WTC11 (cell line): ENCODE results near the gene RARB.

Experiments
- ATF1 ChIP-seq: sonication (generic); formaldehyde crosslinking; IDR thresholded peaks from 2 replicates; pipeline ENCODE4 v1.8.1; 2023; ENCODE audit warnings: mild to moderate bottlenecking, moderate library complexity, missing genetic modification reagents
- ESRRA ChIP-seq: sonication (generic); formaldehyde crosslinking; IDR thresholded peaks from 2 replicates; pipeline ENCODE4 v1.8.1; 2022; ENCODE audit warnings: mild to moderate bottlenecking, missing genetic modification reagents, borderline replicate concordance
- JAZF1 ChIP-seq: fragments of 250-450 bp; sonication (Bioruptor Pico); IDR thresholded peaks from 2 replicates; pipeline ENCODE4 v1.9.0; 2021; ENCODE audit warnings: moderate library complexity, mild to moderate bottlenecking, inconsistent platforms
- KAT7 ChIP-seq: sonication (generic); formaldehyde crosslinking; IDR thresholded peaks from 2 replicates; pipeline ENCODE4 v1.8.1; 2023; ENCODE audit warnings: missing genetic modification reagents, mild to moderate bottlenecking, borderline replicate concordance
- NFYB ChIP-seq: sonication (generic); formaldehyde crosslinking; conservative IDR thresholded peaks from 2 replicates; pipeline ENCODE4 v1.8.0; 2022; ENCODE audit warnings: low read depth, missing genetic modification reagents
- TEAD4 ChIP-seq: sonication (generic); formaldehyde crosslinking; IDR thresholded peaks from 2 replicates; pipeline ENCODE4 v1.8.0; 2022; ENCODE audit warnings: mild to moderate bottlenecking, missing genetic modification reagents
- ZNF263 ChIP-seq: sonication (generic); formaldehyde crosslinking; IDR thresholded peaks from 2 replicates; pipeline ENCODE4 v1.8.1; 2022; ENCODE audit warnings: low read depth, mild to moderate bottlenecking, moderate library complexity, missing genetic modification reagents
- TF ChIP-seq, protein P1 (sequence below): fragments of 200-600 bp; IDR thresholded peaks from 2 replicates; pipeline ENCODE4 v1.8.0; 2022; ENCODE audit warnings: antibody characterized with exemption
- TF ChIP-seq, protein P2 (sequence below): sonication (generic); formaldehyde crosslinking; IDR thresholded peaks from 2 replicates; pipeline ENCODE4 v1.8.1; 2023; ENCODE audit warnings: mild to moderate bottlenecking, missing genetic modification reagents, moderate library complexity
- TF ChIP-seq, protein P3 (sequence below): sonication (generic); formaldehyde crosslinking; IDR thresholded peaks from 2 replicates; pipeline ENCODE4 v1.8.1; 2023; ENCODE audit warnings: mild to moderate bottlenecking, missing genetic modification reagents

DNA sequence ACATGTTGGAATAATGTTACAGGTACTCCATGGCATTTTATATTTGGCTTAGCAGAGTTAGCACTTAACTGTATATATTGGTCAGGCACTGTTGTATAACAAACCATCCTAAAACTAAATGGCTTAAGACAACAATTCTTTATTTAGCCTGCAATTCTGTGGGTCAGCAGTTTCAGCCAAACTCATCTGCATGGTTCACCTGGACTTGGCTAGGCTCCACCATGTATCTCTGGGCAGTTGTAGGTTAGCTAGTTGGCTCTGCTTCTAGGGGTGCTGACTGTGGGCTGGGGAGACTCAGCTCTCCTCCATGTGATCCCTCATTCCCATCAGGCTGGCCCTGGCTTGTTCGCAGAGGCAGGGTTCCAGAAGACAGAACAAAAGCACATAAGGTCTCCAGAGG lies 34.4 kb downstream of the RARB start:
- TF ChIP-seq, protein P1, sequence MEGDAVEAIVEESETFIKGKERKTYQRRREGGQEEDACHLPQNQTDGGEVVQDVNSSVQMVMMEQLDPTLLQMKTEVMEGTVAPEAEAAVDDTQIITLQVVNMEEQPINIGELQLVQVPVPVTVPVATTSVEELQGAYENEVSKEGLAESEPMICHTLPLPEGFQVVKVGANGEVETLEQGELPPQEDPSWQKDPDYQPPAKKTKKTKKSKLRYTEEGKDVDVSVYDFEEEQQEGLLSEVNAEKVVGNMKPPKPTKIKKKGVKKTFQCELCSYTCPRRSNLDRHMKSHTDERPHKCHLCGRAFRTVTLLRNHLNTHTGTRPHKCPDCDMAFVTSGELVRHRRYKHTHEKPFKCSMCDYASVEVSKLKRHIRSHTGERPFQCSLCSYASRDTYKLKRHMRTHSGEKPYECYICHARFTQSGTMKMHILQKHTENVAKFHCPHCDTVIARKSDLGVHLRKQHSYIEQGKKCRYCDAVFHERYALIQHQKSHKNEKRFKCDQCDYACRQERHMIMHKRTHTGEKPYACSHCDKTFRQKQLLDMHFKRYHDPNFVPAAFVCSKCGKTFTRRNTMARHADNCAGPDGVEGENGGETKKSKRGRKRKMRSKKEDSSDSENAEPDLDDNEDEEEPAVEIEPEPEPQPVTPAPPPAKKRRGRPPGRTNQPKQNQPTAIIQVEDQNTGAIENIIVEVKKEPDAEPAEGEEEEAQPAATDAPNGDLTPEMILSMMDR: no peak
- no peak for TF ChIP-seq JAZF1 (CRISPR knock-in tag)
- TF ChIP-seq TEAD4 (CRISPR knock-in tag): no peak
- TF ChIP-seq NFYB (CRISPR knock-in tag): no peak
- no peak for TF ChIP-seq KAT7 (CRISPR knock-in tag)
- no peak for TF ChIP-seq ESRRA
- TF ChIP-seq ZNF263: no peak
- TF ChIP-seq, protein P2, sequence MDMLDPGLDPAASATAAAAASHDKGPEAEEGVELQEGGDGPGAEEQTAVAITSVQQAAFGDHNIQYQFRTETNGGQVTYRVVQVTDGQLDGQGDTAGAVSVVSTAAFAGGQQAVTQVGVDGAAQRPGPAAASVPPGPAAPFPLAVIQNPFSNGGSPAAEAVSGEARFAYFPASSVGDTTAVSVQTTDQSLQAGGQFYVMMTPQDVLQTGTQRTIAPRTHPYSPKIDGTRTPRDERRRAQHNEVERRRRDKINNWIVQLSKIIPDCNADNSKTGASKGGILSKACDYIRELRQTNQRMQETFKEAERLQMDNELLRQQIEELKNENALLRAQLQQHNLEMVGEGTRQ: no peak
- no peak for TF ChIP-seq ATF1 (CRISPR knock-in tag)
- TF ChIP-seq, protein P3, sequence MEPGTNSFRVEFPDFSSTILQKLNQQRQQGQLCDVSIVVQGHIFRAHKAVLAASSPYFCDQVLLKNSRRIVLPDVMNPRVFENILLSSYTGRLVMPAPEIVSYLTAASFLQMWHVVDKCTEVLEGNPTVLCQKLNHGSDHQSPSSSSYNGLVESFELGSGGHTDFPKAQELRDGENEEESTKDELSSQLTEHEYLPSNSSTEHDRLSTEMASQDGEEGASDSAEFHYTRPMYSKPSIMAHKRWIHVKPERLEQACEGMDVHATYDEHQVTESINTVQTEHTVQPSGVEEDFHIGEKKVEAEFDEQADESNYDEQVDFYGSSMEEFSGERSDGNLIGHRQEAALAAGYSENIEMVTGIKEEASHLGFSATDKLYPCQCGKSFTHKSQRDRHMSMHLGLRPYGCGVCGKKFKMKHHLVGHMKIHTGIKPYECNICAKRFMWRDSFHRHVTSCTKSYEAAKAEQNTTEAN (CRISPR knock-in tag): no peak
